Measurements from ENCODE around the gene ZNF862. TPM values are rescaled to one million over a fixed set of nuclear protein-coding genes. Genes with fewer than 3 reads are reported as not detected.

Gene ZNF862
- total and polyA plus RNA-seq, 2 of the 8 experiments (the other 6 are each of a cell fraction or from before 2014, with no cell fraction given): 1.8 to 3.9 TPM

DNA sequence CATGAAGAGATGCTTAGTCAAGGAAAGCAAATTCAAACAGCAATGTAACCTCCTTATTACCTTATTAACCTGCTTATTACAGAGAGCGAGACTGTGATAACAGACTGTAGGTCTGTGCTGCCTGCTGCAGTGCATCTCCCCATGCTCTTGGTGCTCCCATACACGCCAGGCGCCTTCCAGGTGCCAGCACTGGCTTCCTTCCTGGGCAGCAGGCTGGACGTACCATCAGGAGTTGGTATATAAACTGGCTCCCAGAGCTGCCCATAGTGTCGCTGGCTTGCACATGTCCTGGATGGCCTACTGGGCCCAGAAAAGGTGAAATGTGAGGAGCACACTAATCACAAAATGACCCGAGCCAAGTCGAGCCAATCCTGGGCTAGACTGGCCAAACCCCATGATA is 49.1 kb downstream of the ZNF862 start:
- Histone ChIP-seq H2AK5ac (ENCODE audit: low read depth, low read length) (no peak overlapping the region), H3K9ac (replicated peaks in 1 of 4; ENCODE audit: extremely low read depth in 1 of 4, low read depth in 3 of 4, low read length in 3 of 4) (no peak overlapping the region), H3K27me3 (replicated peaks in 1 of 4; ENCODE audit: control insufficient read depth in 3 of 4, extremely low read depth in 1 of 4, insufficient read depth in 3 of 4, low read length in 3 of 4) (no peaks in the 10 kb centered on the region), H3K79me1 (ENCODE audit: low read depth, low read length) (no peaks in the 10 kb centered on the region), H2BK120ac (replicated peaks; ENCODE audit: low read depth, low read length) (peak overlapping the region; percentile 54), H2BK12ac (ENCODE audit: low read depth, low read length) (no peak overlapping the region), H3K4me1 (replicated peaks in 1 of 4; ENCODE audit: control insufficient read depth in 3 of 4, insufficient read depth in 4 of 4, low read length in 3 of 4) (peaks cover 5 to 9% (median 5%) of the 10 kb centered on the region in 4 experiments; a peak in 6 of 7 replicates), H3K56ac (replicated peaks; ENCODE audit: insufficient read length, low read depth, low read length) (no peak overlapping the region), H2BK15ac (ENCODE audit: low read length) (no peak overlapping the region), H3K4me3 (ENCODE audit: extremely low read depth in 1 of 4, insufficient read depth in 2 of 4, low read depth in 3 of 4, low read length in 4 of 4) (no peak overlapping the region), H3K27ac (ENCODE audit: low read depth, low read length) (no peak overlapping the region), H3K4ac (replicated peaks; ENCODE audit: insufficient read length, low read depth, low read length) (no peak overlapping the region), H3K23ac (ENCODE audit: insufficient read length) (no peak overlapping the region), H3K79me2 (ENCODE audit: control insufficient read depth in 1 of 2, insufficient read depth in 2 of 2, low read length in 2 of 2) (no peaks in the 10 kb centered on the region), H2BK20ac (ENCODE audit: low read length) (no peak overlapping the region), H3K9me3 (ENCODE audit: insufficient read depth in 2 of 2, low read depth in 1 of 2, low read length in 1 of 2) (no peaks in the 10 kb centered on the region), H3K14ac (ENCODE audit: insufficient read length) (no peak overlapping the region), H3K4me2 (ENCODE audit: insufficient read depth in 1 of 2, low read depth in 2 of 2, low read length in 2 of 2) (no peak overlapping the region), H4K5ac (ENCODE audit: insufficient read length, low read depth, low read length) (no peak overlapping the region), H3K23me2 (ENCODE audit: low read depth, low read length) (no peaks in the 10 kb centered on the region), H3K18ac (ENCODE audit: extremely low read depth, low read length) (no peak overlapping the region), H2BK5ac (ENCODE audit: low read depth, low read length) (no peak overlapping the region), H4K8ac (ENCODE audit: extremely low read depth, insufficient read depth, low read length) (no peak overlapping the region), H4K20me1 (replicated peaks in 1 of 2; ENCODE audit: control insufficient read depth in 1 of 2, insufficient read depth in 2 of 2, low read length in 2 of 2) (peaks cover 0 to 1% of the 10 kb centered on the region in 2 experiments), H4K91ac (replicated peaks; ENCODE audit: insufficient read length, low read length) (peak overlapping the region; percentile 54), H2AFZ (ENCODE audit: low read length) (no peak overlapping the region), H3K36me3 (ENCODE audit: control insufficient read depth in 2 of 4, insufficient read depth in 4 of 4, low read length in 3 of 4) (no peaks in the 10 kb centered on the region; a peak in 1 of 8 replicates)
- ChIA-PET CTCF (ENCODE audit: partially characterized antibody) (no interaction called here), POLR2A (ENCODE audit: partially characterized antibody) (no interaction called here)
- 85% methylated on average over 7 of the region's 7 CpGs; no CpG with 5 or more reads in 1 of the 2 experiments for WGBS, 2 experiments (ENCODE audit: extremely low coverage in 1 of 2, insufficient coverage in 1 of 2, insufficient read length in 1 of 2, insufficient replicate concordance in 2 of 2, low coverage in 1 of 2, low lambda C conversion rate in 2 of 2, missing lambda C conversion rate in 1 of 2)
- FAIRE-seq (no peak), DNase-seq (ENCODE audit: low read depth in 1 of 2, low spot score in 2 of 2) (no peak)
- TF ChIP-seq MAFK (IDR thresholded peaks at IDR 0.05; ENCODE audit: low read depth, low read length) (no peak), SUZ12 (IDR thresholded peaks at IDR 0.05; ENCODE audit: low read length) (no peak), CTBP2 (IDR thresholded peaks at IDR 0.05; ENCODE audit: borderline replicate concordance, insufficient read depth, insufficient read length, low read length) (no peak), SIN3A (conservative IDR thresholded peaks at IDR 0.05 in 1 of 2, IDR thresholded peaks at IDR 0.05 in 1 of 2; ENCODE audit: low read depth in 1 of 2, low read length in 2 of 2) (no peak), SRF (IDR thresholded peaks at IDR 0.05; ENCODE audit: low read depth, low read length) (no peak), NANOG (IDR thresholded peaks at IDR 0.05; ENCODE audit: insufficient read depth, low read depth, low read length, poor library complexity, severe bottlenecking) (no peak), SIRT6 (IDR thresholded peaks at IDR 0.05; ENCODE audit: low read length) (no peak), CREB1 (IDR thresholded peaks at IDR 0.05) (no peak), RXRA (IDR thresholded peaks at IDR 0.05; ENCODE audit: insufficient read depth, low read depth, low read length) (no peak), JUND (IDR thresholded peaks at IDR 0.05; ENCODE audit: low read length) (no peak), CBX5 (IDR thresholded peaks at IDR 0.05; ENCODE audit: low read depth, low read length) (no peak)
- TF ChIP-seq, protein P1, sequence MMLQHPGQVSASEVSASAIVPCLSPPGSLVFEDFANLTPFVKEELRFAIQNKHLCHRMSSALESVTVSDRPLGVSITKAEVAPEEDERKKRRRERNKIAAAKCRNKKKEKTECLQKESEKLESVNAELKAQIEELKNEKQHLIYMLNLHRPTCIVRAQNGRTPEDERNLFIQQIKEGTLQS (IDR thresholded peaks at IDR 0.05; ENCODE audit: insufficient read depth, low read depth, low read length): no peak
- TF ChIP-seq, protein P2, sequence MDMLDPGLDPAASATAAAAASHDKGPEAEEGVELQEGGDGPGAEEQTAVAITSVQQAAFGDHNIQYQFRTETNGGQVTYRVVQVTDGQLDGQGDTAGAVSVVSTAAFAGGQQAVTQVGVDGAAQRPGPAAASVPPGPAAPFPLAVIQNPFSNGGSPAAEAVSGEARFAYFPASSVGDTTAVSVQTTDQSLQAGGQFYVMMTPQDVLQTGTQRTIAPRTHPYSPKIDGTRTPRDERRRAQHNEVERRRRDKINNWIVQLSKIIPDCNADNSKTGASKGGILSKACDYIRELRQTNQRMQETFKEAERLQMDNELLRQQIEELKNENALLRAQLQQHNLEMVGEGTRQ (IDR thresholded peaks at IDR 0.05; ENCODE audit: low read length): no peak
